NCI-H748 treated with DMSO at 0.1 percent for 48 hours (cell line): ENCODE measurements around the gene CERKL.

Source experiments
- DNase-seq: peaks from one replicate; lab custom pipeline; 2025; lab: John Stamatoyannopoulos, UW

CERKL gene

GRCh38 chr2:181575024-181575649 lies 81.8 kb downstream of the CERKL start:
- peak; percentile 48 for DNase-seq

GRCh38 chr2:181574321-181574720 lies 82.6 kb downstream of the CERKL start:
- DNase-seq, result peak; percentile 84

GRCh38 chr2:181573140-181573736 lies 83.7 kb downstream of the CERKL start:
- peak; percentile 48 for DNase-seq

- no peak for DNase-seq
These were observed 85.9 kb downstream of the CERKL start for GRCh38 chr2:181570833-181571661.

- DNase-seq, result no peak
These were observed 86.8 kb downstream of the CERKL start for GRCh38 chr2:181570059-181570458.

GRCh38 chr2:181566334-181567032 lies 90.4 kb downstream of the CERKL start:
- DNase-seq, result no peak

- no peak for DNase-seq
These were observed 93.7 kb downstream of the CERKL start for GRCh38 chr2:181563101-181563692.

- no peak for DNase-seq
These were observed 98.5 kb downstream of the CERKL start for GRCh38 chr2:181558371-181558770.

GRCh38 chr2:181554061-181554830 lies 102.7 kb downstream of the CERKL start:
- peak; percentile 12 for DNase-seq

- DNase-seq, result no peak
These were observed 103.7 kb downstream of the CERKL start for GRCh38 chr2:181553244-181553643.

- no peak for DNase-seq
These were observed 104.1 kb downstream of the CERKL start for GRCh38 chr2:181552808-181553207.

GRCh38 chr2:181546086-181546485 lies 110.8 kb downstream of the CERKL start:
- DNase-seq, result no peak

- DNase-seq, result no peak
These were observed 114.7 kb downstream of the CERKL start for GRCh38 chr2:181542170-181542569.

- DNase-seq, result no peak
These were observed 116.5 kb downstream of the CERKL start for GRCh38 chr2:181540421-181540820.

GRCh38 chr2:181536730-181537129 lies 120.2 kb downstream of the CERKL start:
- no peak for DNase-seq

- DNase-seq, result no peak
These were observed 128.5 kb downstream of the CERKL start for GRCh38 chr2:181528441-181528840.

GRCh38 chr2:181527058-181527457 lies 129.8 kb downstream of the CERKL start:
- no peak for DNase-seq

GRCh38 chr2:181526014-181526413 lies 130.9 kb downstream of the CERKL start:
- no peak for DNase-seq

- DNase-seq, result no peak
These were observed 133.1 kb downstream of the CERKL start for GRCh38 chr2:181523756-181524155.

- DNase-seq, result no peak
These were observed 136.7 kb downstream of the CERKL start for GRCh38 chr2:181520253-181520652.

GRCh38 chr2:181517685-181518301 lies 139.1 kb downstream of the CERKL start:
- DNase-seq, result no peak
